Measurements from ENCODE around the gene MRPL50.

DNA sequence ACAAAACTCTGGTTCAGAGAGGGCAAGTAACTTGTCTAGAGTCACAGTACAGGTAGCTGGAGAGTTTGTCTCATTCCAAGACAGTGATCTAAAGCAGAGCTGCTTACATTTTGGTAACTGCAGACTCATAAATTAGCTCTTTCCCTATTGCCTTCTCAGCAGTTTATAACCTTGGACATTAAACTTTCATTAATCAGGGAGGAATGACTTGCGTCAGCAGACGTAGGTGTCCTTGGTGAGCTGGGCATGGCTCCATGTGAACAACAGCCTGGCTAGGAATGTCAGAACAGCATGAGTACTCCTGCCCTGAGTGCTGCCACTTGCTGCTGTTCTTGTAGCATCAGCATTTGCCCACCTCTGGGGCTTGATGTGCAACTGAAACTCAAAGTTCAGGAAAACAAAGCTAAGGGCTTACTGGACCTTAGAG is 39.4 kb upstream of the MRPL50 start:
- TF ChIP-seq CTCF (IDR thresholded peaks at IDR 0.05) (no peak), POLR2A (IDR thresholded peaks at IDR 0.05) (no peak)

Data from transverse colon (tissue), 3 donors.